Measurements from ENCODE around the gene ADGRA3.

- TF ChIP-seq, protein P1, sequence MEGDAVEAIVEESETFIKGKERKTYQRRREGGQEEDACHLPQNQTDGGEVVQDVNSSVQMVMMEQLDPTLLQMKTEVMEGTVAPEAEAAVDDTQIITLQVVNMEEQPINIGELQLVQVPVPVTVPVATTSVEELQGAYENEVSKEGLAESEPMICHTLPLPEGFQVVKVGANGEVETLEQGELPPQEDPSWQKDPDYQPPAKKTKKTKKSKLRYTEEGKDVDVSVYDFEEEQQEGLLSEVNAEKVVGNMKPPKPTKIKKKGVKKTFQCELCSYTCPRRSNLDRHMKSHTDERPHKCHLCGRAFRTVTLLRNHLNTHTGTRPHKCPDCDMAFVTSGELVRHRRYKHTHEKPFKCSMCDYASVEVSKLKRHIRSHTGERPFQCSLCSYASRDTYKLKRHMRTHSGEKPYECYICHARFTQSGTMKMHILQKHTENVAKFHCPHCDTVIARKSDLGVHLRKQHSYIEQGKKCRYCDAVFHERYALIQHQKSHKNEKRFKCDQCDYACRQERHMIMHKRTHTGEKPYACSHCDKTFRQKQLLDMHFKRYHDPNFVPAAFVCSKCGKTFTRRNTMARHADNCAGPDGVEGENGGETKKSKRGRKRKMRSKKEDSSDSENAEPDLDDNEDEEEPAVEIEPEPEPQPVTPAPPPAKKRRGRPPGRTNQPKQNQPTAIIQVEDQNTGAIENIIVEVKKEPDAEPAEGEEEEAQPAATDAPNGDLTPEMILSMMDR (IDR thresholded peaks at IDR 0.05; ENCODE audit: insufficient read depth, low read length), result no peak
- TF ChIP-seq POLR2AphosphoS5 (IDR thresholded peaks at IDR 0.05; ENCODE audit: low read depth) (no peak), REST (IDR thresholded peaks at IDR 0.05; ENCODE audit: insufficient replicate concordance, low read depth) (no peak), GABPA (IDR thresholded peaks at IDR 0.05; ENCODE audit: low read depth) (no peak), SPI1 (IDR thresholded peaks at IDR 0.05; ENCODE audit: borderline replicate concordance, low read depth) (no peak)
These were observed 25.0 kb downstream of the ADGRA3 start for GRCh38 chr4:22490718-22491315.
